Stimulated activated naive CD4-positive, alpha-beta T cell treated with Interleukin-2 at 50 U/mL for 16 hours (primary cell): ENCODE data around the gene TRPM3.
"Not testable (repeated sequence)": the region's sequence is repeated elsewhere in the genome, so short reads cannot be mapped to it uniquely, and the experiment has no call there.

Experiments used
- DNase-seq: peaks from one replicate; lab custom pipeline; 2025; lab: John Stamatoyannopoulos, UW

The TRPM3 gene

DNA sequence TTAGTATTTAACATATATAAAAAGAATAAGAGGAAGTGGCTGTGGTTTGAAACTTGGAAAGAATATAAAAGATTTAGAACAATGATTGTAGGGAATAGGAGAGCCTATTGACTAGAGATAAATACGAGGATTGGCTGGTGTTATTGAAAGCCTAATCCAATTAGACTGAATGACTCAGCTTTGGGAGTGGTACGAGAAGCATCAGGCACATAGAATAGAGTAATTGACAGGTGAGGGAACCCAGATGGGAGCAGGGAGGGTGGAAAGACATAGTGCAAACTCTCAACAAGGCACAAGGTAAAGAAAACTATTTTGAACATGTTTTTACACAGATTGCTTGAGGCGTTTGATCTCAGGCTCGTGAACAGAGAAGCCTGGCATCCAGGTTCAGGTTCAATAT, 368.1 kb downstream of the TRPM3 start:
- DNase-seq = no peak

DNA sequence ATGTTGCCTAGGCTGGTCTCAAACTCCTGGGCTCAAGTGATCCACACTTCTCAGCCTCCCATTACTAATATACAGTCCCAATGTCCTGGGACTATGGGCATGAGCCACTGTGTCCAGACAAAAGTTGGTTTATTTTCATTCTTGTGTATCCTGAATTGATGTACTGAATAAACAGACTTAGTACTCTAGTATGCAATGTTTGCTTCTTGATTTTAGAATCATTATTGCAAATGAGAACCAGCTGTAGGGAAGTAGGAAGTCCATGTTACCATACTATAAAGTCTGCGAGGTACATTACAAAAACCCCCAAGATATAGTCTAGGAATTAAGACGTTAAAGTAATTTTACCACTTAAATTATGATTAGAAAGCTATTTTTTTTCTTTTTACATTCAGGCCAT, 372.4 kb downstream of the TRPM3 start:
- no peak for DNase-seq

DNA sequence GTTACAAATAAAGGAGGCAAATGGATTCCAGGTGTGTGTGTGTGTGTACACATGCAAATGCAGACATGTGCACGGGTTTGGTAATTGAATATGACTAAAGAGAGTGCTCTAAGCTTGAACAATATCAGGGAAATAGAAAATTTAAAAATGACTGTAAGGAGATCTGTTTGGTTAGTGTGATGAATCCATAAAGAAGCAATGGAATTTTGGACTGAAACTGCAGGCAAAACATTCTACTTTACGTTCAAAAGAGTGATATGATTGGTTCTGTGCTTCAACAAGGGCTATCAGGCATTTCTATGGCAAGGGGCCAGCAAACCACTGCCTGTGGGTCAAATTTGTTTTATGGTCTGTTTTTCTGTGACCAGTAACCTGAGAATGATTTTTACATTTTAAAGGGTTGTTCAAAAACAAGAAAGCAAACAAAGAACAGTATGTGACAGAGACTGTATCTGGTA, 374.1 kb downstream of the TRPM3 start:
- DNase-seq = no peak

DNA sequence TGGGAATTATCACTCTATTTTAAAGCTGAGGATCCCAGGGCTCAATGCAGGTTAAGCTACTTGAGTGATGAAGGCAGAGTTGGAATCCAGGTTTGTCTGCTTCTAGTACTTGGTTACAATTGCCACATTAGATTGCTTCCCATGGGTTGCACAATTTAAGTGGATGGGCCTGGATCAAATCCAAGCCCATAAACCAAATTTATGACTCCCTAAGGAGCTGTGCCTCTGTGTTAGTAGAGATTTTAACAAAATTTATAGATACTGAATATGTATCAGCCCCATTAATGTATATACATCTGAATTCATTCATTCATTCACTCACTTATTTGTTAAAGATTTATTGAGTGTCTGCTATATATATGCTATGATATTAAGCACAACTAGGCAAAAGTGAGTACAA, 374.7 kb downstream of the TRPM3 start:
- no peak for DNase-seq

DNA sequence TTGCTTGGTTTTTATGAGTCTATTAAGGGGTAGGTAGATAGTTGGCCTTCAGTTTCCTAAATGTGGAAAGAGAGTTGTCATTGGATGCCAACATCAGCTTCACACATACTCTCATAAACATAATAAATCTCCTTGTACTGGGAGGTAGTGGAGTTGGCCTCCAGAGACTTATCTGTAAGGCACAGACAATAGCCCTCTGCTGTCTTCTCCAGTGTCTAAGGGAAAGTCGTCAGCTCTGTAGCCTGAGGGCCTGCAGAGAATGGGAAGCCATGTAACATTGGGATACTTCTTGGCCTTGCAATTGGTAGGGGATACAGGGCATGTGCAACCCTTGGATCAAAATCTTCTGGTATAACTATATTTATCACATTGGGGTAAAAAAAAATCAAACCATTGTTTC, 375.1 kb downstream of the TRPM3 start:
- no peak for DNase-seq

DNA sequence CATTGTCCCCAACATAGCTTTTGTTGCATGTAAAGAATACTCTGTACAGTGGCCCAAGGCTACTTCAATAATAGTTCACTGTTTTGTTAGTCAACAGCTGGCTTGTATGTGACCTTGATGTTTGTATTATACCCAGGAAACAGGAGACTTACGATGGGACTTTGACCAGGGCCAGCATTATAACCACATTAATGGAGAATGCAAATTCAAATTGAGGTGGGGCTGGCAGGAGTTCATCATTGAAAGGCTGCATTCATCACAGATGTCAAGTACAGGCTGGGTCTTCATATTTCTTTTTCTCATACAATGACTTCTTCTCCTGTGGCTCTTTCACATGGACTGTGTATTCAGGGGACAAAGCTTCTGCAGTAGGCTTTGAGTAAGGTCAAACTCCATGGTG, 396.6 kb downstream of the TRPM3 start:
- not testable (repeated sequence) for DNase-seq

DNA sequence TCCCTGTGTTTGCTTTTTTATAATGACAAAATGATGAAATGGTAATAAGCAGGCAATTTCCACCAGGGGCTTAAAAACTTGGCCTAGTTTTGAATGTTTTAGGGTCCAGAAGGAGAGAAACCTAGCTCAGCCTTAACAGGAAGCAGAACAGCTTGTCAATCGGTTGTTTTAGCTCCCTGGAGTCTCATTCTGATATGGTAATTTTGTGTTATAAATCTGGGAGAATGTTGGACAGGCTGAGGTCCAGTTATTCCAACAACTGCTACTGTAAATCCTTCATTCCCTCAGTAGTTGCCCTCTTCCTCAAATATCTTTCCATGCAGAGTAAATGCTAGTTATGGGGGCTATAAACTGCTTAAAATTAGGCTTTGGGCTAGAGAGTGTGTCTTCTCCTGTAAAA, 397.4 kb downstream of the TRPM3 start:
- not testable (repeated sequence) for DNase-seq

DNA sequence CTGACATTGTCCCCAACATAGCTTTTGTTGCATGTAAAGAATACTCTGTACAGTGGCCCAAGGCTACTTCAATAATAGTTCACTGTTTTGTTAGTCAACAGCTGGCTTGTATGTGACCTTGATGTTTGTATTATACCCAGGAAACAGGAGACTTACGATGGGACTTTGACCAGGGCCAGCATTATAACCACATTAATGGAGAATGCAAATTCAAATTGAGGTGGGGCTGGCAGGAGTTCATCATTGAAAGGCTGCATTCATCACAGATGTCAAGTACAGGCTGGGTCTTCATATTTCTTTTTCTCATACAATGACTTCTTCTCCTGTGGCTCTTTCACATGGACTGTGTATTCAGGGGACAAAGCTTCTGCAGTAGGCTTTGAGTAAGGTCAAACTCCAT, 414.6 kb downstream of the TRPM3 start:
- DNase-seq = not testable (repeated sequence)

DNA sequence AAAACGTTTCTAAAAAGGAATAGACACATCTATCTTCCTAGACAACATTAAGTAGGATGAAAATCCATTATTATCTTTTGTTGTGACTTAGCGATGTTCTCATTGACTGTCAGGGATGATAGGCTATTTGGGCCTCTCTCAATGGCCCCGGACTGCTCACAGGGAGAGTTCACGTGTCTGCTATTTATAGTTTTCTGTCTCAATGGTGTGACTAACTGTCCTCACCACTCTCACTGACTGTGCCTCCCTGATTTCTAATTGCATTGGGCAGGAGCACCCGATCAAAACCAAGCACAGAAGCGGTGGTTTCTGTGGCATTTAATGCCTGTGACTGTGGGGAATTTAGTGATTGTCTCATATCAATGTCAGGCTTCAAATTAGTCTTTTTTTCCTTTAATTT, 420.3 kb downstream of the TRPM3 start:
- no peak for DNase-seq

DNA sequence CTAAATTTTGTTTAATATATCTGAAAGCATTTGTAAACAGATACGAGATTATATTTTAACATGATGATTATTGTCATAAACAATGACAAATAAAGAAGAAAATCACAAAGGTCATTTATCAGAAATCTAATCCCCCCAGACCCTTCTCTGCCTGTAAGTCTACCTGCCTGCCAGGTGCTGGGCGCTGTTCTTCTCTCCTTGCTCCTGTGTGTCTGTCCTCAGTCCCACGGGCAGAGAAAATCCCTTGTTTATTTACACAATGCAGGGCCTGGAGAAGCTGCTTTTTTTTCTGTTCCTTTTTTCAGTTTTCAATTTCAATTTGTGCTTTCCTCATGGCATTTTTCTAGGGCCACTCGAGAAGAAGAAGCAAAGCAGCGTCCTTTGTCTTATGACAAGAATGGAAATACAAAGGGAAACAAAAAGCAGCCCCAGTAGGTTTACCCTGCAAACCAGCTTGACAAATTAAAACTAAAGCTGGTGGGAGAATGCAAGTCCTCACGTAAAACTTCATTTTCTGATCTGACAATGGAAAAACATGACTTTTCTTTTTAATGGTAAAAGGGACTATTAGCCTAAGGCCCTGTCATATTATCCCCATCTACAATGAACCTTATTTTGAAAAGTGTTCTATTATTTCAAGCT, 424.6 kb downstream of the TRPM3 start:
- DNase-seq = no peak

DNA sequence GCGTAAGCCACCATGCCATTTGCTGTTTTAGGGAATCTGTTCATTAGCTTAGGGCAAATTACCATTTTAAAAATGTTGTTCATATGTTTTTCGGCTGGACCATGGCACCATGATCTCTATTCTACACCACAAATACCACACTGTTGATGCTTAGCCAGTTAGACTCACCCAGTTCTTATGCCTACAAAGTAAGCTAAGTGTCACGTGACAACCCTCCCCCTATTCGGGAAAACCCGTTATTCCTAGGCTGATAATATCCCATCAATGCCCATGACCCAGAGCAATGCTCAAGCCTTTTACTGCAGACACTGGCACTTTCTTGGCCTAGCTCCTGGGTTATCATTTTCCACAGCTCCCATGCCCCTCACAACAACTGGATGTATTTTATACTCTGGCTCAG, 426.7 kb downstream of the TRPM3 start:
- DNase-seq = no peak

DNA sequence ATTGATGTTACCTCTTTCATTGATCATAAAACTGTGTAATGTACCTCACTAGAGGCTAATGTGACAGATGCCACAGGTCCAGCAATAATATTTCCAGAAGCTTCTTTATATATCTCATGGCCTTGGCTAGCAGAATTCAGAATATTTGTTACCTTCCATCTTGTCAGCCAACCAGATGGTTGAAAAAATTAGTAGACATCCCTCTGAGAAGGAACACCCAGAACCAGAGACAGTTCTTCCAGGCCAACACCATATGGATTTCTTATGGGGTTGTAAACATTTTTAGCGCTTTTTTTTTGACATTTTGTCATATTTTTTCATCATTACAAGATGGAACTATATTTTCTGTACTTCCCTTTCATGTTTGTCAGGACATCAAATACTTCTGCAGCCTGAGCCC, 428.2 kb downstream of the TRPM3 start:
- no peak for DNase-seq

DNA sequence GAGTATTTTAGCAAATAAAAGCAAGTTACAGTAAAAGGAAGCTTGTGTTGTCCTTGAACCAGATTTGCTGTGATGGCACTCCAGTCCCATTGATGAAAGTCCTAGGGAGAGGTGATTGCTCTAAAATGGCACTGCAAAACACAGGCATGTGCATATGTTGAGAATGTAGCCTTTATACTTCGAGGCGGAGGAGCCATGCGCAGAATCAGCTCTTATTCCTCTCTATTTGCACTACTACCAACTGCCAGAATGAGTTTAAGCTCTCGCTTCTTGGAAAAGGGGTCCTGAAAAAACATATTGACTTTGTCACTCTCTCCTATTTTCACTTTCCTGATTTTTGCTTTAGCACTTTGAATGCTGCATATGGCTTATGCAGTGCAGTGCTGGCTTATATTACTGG, 429.0 kb downstream of the TRPM3 start:
- no peak for DNase-seq

DNA sequence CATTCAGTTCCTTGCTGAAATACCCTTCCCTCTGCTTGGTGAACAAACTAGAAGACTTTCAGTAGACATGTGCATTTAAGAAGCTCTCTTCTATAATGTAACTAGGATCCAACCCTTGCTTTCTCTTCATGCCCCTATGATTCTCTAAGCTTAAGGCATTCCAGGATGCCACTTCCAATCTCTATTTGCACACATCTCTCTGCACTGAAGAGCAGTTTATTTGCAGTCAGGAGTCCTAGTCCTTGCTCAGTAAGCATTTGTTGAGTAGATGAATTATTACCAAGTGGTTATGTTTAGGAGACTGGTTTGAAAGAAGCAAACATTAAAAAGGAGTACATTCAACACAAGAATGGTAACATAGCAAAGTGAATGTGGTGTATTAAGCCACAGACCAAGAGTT, 432.7 kb downstream of the TRPM3 start:
- no peak for DNase-seq

DNA sequence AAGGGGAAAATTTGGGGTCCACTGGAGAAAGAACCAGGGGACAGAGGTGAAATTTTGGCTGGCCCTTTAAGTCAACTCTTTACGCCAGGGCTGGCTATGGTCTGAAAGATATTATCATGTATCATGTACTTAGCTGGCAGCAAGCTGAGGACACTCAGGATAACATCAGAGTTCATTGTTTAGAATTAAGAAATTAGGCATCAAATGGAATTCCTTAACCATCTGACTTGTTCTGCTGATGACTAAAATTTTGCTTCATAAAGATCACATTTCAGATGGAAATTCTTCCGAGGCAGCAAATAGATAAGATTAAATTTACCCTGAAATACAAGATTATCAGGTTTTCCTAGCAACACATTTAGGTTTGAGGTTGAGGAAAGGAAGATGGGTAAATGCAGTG, 437.6 kb downstream of the TRPM3 start:
- no peak for DNase-seq

DNA sequence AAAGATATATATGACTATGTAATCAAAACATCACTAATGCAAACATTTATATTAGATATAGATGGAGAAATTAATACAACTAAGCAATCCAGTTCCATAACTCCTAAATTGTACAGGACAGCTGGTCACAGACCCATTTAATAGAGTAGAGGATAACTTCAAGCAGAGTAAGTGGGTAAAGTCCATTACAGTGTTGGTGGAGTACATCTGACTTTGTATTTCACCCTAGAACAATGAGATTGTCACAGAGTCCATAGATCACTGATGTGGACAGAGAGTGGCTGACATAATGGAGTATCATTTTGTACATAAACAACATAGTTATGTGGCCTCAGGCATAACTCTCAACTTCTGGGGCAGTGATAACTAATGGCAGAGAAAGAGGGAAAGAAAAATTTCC, 439.1 kb downstream of the TRPM3 start:
- no peak for DNase-seq

DNA sequence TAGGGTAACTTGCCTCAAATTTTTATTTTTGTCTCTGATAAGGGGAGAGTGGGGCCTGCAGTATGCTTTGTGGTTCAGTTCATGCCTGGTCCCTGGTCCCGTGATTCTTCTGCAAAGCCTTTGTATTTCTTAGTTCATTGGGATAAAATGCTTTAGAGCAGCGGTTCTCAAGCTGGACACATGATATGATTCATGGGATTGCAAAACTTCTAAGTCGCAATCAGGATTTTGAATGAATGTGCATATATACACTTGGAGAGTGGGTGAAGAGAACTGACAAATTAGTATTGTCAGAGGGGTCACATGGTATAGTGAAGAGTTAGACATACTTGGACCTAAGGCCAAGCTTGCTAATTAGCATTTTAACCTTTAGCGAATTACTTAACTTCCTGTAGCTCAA, 441.6 kb downstream of the TRPM3 start:
- no peak for DNase-seq

DNA sequence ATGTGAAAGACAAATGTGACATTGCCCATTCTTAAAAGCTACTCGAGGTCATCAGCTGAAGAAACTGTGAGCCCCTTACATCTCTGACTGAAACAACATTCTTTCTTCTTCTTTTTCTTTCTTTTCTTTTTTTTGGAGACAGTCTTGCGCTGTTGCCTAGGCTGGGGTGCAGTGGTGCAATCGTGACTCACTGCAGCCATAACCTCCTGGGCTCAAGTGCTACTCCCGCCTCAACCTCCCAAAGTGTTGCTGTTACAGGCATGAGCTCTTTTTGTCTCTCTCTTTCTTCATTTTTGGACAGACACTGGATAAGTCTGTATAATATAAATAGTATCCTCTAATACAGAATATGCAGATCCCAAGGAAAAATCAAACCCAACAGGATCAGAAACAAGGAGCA, 443.3 kb downstream of the TRPM3 start:
- DNase-seq = no peak

DNA sequence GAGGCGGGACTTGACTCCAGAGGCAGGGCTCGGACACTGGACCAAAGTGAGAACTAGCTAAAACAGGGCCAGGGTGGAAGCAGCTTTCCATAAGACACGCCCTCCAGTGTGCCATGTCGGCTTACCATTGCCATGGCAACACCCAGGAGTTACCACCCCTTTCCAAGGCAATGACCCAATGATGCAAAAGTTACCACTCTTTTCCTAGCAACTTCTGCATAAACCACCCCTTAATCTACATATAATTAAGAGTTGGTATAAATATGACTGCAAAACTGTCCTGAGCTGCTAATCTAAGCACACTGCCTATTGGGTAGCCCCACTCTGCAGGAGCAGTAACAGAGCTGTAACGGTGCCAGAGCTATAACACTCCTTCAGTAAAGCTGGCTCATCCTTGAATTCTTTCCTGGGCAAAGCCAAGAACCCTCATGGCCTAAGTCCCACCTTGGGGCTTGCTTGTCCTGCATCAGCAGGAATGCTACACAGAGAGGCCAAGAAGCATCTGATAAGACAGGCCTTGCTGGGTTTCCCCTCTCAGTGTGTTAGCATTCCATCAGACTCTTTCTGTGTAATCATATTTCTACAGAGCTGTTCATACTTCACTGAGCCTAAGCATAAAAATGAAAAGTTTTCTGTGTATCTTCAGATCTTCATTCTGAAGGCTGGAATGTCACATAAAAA, 444.2 kb downstream of the TRPM3 start:
- no peak for DNase-seq

DNA sequence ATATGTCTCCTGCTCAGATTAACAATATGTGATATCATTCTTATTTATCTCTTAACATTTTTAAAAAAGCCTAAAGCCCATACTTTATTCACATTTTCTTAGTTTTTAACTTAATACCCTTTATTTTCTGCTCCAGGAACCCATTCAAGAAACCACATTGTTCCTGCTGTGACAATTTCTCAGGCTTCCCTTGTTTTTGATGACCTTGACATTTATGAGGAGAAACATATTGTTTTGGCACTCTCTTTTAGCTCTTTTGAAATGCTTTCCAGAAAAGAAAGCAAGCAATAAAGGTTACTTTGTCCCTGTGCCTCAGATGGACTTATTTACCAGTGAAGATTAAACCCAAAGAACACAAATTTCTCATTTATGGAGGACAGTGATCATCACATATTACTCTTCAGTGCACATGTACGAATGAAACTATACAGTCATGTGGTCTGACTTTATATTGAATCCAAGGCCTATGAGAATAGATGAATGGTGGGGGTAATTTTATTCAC, 445.5 kb downstream of the TRPM3 start:
- DNase-seq = no peak

DNA sequence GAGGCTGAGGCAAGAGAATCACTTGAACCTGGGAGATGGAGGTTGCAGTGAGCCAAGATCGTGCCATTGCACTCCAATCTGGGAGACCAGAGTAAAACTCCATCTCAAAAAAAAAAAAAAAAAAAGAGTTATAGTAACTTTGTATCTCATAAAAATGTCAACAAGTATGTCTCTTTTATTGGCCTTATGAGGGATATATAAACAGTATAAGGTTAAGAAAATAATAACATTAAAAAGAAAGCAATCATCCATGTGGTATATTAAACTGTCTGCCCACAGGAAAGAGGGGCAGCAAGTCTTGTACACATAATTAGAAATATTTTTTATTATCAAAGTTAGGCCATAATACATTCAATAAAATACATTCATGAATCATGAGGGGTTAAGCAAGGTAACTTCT, 447.6 kb downstream of the TRPM3 start:
- no peak for DNase-seq

DNA sequence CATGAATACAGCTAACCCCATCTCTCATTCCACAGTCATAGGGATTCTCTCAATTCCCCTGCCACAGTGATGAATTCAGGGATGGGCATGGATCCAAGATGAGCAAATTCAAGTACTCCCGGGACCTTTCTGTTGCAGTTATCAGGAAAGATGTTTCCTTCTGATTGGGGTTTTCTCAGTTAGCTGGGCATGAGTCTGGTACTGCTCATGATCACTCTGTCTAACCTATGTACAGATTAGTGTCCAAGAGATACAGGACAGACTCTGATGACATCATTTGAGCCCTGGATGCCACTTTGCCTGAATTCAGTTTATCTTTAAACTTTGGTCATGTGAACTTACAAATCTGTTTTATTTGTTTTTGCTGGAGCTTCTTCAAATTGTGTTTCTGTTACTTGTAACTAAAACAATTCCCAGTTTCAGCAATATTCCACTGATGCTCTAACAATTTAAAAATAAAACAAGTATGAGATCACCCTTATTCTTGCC, 449.2 kb downstream of the TRPM3 start:
- DNase-seq = no peak

DNA sequence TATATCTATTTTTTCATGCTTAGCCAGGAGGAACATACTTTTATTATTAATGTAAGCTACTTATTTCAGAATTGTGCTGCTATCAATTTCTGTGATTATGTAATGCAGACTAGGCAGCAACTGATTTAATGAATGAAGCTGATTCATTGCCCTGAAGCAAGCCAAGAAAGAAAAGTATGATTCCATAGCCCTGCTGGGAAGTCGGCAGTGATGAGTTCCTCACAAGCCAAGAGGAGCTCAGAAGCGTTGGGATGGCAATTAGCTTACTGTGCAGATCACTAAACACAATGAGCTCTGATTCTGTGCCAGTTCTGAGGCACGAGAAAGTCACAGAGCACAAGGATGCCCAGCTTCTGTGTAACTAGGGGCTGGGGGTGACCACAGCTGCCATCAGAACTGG, 452.7 kb downstream of the TRPM3 start:
- no peak for DNase-seq

DNA sequence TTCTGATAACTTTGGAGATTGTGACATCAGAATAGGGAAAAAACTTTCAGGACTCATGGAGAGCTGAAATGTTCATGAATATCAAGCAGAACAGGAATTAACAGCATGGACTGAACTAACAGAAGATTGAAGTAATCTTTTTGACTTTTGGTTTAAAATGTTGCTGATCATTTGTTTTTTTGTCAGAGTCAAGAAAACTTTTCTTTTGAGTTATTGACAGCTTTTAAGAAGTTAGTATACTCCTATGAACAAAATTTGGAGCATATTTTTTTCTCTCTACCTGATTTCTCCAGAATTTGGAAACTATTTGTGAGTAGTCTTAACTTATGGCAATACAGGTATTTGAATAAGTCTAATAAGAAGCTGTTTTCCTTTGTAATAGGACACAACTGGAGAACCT, 462.7 kb downstream of the TRPM3 start:
- DNase-seq = no peak
